Measurements from ENCODE around the gene BECN2. TPM values are rescaled to one million over a fixed set of nuclear protein-coding genes. Genes with fewer than 3 reads are reported as not detected.

BECN2 gene
- total RNA-seq, 1 experiment from 2014 or later: not detected

DNA sequence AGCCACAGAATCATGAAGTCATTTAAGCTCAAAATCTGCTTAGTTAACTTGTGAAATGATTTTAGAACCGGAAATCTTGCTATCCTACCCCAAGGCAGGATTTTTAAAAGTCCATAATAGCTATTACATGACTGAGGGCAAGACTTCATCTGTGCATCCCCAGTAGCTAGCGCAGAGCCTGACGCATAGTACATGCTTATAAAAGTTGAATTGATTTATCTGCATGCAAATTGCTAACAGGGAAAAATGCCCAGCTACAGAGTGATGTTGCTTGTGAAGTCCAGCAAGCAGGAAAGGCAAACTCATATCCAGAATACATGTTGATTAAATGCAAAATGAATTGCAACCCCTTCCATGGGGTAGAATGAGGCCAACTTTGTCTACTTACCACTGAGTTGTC lies 49.4 kb downstream of the BECN2 start:
- H3K79me2 ChIP-seq (ENCODE audit: insufficient read depth, low read length): no peaks in the 10 kb centered on the region
- peaks cover 21 to 23% of the 10 kb centered on the region in 2 experiments for H3K4me1 Mint-ChIP-seq
- no peak for DNase-seq
- no peaks in the 10 kb centered on the region for H3K79me1 ChIP-seq (ENCODE audit: insufficient read depth, low read depth, low read length, poor library complexity, severe bottlenecking)
- no peak overlapping the region for H3K27ac ChIP-seq (ENCODE audit: insufficient read length, low read depth, low read length)
- no peak overlapping the region for H4K91ac ChIP-seq (ENCODE audit: insufficient read length, low read depth, low read length)
- H3K9me3 Mint-ChIP-seq: no peaks in the 10 kb centered on the region
- no peak overlapping the region for H3K27ac Mint-ChIP-seq
- H3K14ac ChIP-seq (ENCODE audit: insufficient read depth, low read length): no peak overlapping the region
- no peak overlapping the region for H3K4me3 Mint-ChIP-seq
- H2BK5ac ChIP-seq (ENCODE audit: insufficient read length, low read length): no peak overlapping the region
- H3K27me3 Mint-ChIP-seq (ENCODE audit: low read depth): no peaks in the 10 kb centered on the region
- H3K56ac ChIP-seq (ENCODE audit: insufficient read length, low read depth, low read length): no peak overlapping the region
- H2BK15ac ChIP-seq (ENCODE audit: low read depth, low read length): no peak overlapping the region
- no peak overlapping the region for H3K4me2 ChIP-seq (ENCODE audit: insufficient read depth, insufficient read length, low read length)
- H3K9ac ChIP-seq (ENCODE audit: extremely low read depth, insufficient read length, low read length): no peak overlapping the region
- H3K4me1 ChIP-seq (ENCODE audit: insufficient read depth, low read length): no peaks in the 10 kb centered on the region; the same call in 1 of the 2 replicates
- H3K18ac ChIP-seq (ENCODE audit: insufficient read length, low read depth, low read length): no peak overlapping the region
- no CpG with 5 or more reads among the region's 3 CpGs for WGBS (ENCODE audit: extremely low coverage, insufficient read length, low lambda C conversion rate)
- H3K9me3 ChIP-seq (ENCODE audit: control insufficient read depth, low read depth, low read length): no peaks in the 10 kb centered on the region
- H2AK5ac ChIP-seq (ENCODE audit: insufficient read length, low read length): no peak overlapping the region
- H2BK12ac ChIP-seq (ENCODE audit: insufficient read length, low read depth, low read length): no peak overlapping the region
- H4K5ac ChIP-seq (ENCODE audit: insufficient read length, low read depth, low read length): no peak overlapping the region
- no peak overlapping the region for H2BK20ac ChIP-seq (ENCODE audit: low read depth, low read length, poor library complexity, severe bottlenecking)
- H3K36me3 Mint-ChIP-seq (ENCODE audit: insufficient read depth in 1 of 3, low read depth in 3 of 3): no peaks in the 10 kb centered on the region; a peak in 1 of 7 replicates
- no peaks in the 10 kb centered on the region for H4K20me1 ChIP-seq (ENCODE audit: control insufficient read depth, insufficient read depth, insufficient read length)
- no peak overlapping the region for H4K8ac ChIP-seq (replicated peaks; ENCODE audit: insufficient read length, low read depth, low read length)
- H2BK120ac ChIP-seq (ENCODE audit: low read depth, low read length, poor library complexity, severe bottlenecking): no peak overlapping the region
- no peak overlapping the region for H3K23ac ChIP-seq (ENCODE audit: insufficient read length, low read depth, low read length)
- H3K4ac ChIP-seq (ENCODE audit: low read depth, low read length): no peak overlapping the region
- H3T11ph ChIP-seq (ENCODE audit: low read length): no peak overlapping the region
- no peak overlapping the region for H2AFZ ChIP-seq (ENCODE audit: low read length)
- H3K27me3 ChIP-seq (ENCODE audit: insufficient read depth, low read length): no peaks in the 10 kb centered on the region
- H3K23me2 ChIP-seq (ENCODE audit: insufficient read length, low read depth, low read length, poor library complexity, severe bottlenecking): no peaks in the 10 kb centered on the region
- TF ChIP-seq, protein P1, sequence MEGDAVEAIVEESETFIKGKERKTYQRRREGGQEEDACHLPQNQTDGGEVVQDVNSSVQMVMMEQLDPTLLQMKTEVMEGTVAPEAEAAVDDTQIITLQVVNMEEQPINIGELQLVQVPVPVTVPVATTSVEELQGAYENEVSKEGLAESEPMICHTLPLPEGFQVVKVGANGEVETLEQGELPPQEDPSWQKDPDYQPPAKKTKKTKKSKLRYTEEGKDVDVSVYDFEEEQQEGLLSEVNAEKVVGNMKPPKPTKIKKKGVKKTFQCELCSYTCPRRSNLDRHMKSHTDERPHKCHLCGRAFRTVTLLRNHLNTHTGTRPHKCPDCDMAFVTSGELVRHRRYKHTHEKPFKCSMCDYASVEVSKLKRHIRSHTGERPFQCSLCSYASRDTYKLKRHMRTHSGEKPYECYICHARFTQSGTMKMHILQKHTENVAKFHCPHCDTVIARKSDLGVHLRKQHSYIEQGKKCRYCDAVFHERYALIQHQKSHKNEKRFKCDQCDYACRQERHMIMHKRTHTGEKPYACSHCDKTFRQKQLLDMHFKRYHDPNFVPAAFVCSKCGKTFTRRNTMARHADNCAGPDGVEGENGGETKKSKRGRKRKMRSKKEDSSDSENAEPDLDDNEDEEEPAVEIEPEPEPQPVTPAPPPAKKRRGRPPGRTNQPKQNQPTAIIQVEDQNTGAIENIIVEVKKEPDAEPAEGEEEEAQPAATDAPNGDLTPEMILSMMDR (conservative IDR thresholded peaks at IDR 0.05): no peak

Other genes starting within 250 kb of the BECN2 start
- 43.2 and 43.7 TPM in 2 replicates for gene EXO1, start 109.6 kb upstream of the BECN2 start, total RNA-seq (2021)
- gene MAP1LC3C, start 41.3 kb downstream of the BECN2 start, total RNA-seq (2021): 3.5 and 3.6 TPM in 2 replicates

Measured in H9 (cell line).